ENCODE results near the gene MAFB. TPM values are rescaled to one million over a fixed set of nuclear protein-coding genes. Genes with fewer than 3 reads are reported as not detected.

MAFB gene
- total RNA-seq, 1 experiment from 2014 or later, result 0.88 TPM

DNA sequence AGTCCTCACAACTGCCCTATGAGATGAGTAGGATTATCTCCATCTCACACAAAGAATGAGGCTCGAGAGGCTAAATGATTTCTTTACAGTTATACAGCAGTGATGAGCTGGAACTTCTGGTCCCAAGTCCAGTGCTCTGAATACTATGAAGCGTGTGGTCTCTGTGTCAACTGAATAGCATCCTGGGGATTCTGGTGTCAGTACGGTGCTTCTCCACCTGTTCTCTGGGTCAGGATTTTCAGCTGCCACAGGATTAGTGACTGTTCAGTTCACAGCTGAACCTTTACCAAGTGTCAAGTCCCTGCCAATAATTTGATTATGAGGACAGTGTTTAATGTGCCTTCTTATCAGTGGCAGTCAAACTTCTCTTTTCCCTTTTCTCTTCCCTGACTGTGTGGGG is 5.2 kb upstream of the MAFB start:
- Mint-ChIP-seq H3K27ac (ENCODE audit: unreplicated experiment) (no peak overlapping the region), H3K27me3 (ENCODE audit: insufficient read depth, unreplicated experiment) (peaks cover 39% of the 10 kb centered on the region), H3K36me3 (ENCODE audit: insufficient read depth, unreplicated experiment) (peaks cover 8% of the 10 kb centered on the region), H3K9me3 (ENCODE audit: unreplicated experiment) (no peaks in the 10 kb centered on the region), H3K4me1 (ENCODE audit: low read depth, unreplicated experiment) (no peaks in the 10 kb centered on the region), H3K4me3 (ENCODE audit: unreplicated experiment) (no peak overlapping the region)
- Histone ChIP-seq H3K4me1 (no peaks in the 10 kb centered on the region), H3K27me3 (replicated peaks; ENCODE audit: control insufficient read depth, insufficient read depth, low read length) (peaks cover 7% of the 10 kb centered on the region), H3K36me3 (ENCODE audit: control insufficient read depth, insufficient read depth, low read length) (no peaks in the 10 kb centered on the region), H3K9me3 (no peaks in the 10 kb centered on the region), H3K4me3 (ENCODE audit: low read depth, low read length) (no peak overlapping the region)
- ChIA-PET CTCF (interaction anchor here (1.0 kb wide), 1 partner anchor 269 kb away, joined by 4 read pairs; no protein-coding TSS in a partner anchor), POLR2A (no interaction called here)
- DNase-seq, result no peak
- intact Hi-C loops (cut with micrococcal nuclease; ENCODE audit: unreplicated experiment), result no loop called here
- TF ChIP-seq, protein P1, sequence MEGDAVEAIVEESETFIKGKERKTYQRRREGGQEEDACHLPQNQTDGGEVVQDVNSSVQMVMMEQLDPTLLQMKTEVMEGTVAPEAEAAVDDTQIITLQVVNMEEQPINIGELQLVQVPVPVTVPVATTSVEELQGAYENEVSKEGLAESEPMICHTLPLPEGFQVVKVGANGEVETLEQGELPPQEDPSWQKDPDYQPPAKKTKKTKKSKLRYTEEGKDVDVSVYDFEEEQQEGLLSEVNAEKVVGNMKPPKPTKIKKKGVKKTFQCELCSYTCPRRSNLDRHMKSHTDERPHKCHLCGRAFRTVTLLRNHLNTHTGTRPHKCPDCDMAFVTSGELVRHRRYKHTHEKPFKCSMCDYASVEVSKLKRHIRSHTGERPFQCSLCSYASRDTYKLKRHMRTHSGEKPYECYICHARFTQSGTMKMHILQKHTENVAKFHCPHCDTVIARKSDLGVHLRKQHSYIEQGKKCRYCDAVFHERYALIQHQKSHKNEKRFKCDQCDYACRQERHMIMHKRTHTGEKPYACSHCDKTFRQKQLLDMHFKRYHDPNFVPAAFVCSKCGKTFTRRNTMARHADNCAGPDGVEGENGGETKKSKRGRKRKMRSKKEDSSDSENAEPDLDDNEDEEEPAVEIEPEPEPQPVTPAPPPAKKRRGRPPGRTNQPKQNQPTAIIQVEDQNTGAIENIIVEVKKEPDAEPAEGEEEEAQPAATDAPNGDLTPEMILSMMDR (IDR thresholded peaks at IDR 0.05; ENCODE audit: insufficient read depth in 1 of 2, low read depth in 1 of 2, low read length in 1 of 2, severe bottlenecking in 1 of 2, unreplicated experiment in 1 of 2), result no peak
- no TSS peak for BruUV-seq (replicated peaks)

DNA sequence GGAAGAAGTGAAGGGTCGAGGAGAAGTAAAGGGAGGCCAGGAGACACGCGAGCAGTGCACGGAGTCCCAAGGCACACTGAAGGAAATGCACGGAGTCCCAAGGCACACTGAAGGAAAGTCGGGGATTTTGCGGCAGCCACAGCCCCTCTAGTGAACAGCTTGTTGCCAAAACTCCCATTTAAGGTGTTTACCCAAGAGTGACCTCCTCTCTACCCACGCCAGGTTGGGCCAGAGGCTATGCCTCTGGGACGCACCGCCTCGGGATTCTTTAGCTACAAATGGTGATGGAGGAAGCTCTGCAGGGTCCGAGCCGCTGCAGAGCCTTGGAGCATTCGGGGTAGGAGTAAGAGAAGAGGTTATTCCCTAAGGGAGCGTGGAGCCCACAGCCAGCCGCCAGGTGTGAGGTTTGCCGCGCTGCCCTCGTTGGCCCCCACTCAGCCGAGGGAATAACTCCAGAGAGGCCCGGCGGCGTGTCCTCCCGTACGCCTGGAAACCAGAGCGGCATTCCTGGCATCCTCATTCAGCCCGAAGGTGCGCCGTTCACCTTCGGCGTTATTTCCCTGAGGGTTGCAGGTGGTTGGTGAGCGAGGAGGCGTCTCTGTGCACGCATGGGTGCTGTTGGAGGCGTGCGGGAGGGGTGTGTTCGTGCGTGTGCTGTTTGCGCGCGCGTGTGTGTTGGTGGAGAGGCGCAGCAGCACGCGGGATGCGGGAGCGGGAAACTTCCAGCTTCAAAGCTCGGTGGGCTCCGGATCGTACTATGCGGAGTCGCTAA is 3.4 kb upstream of the MAFB start:
- BruUV-seq (replicated peaks), result no TSS peak
- H3K36me3 ChIP-seq (ENCODE audit: control insufficient read depth, insufficient read depth, low read length), result no peaks in the 10 kb centered on the region
- POLR2A ChIA-PET, result no interaction called here
- H3K9me3 ChIP-seq, result no peaks in the 10 kb centered on the region
- Mint-ChIP-seq H3K36me3 (ENCODE audit: insufficient read depth, unreplicated experiment) (peaks cover 16% of the 10 kb centered on the region), H3K9me3 (ENCODE audit: unreplicated experiment) (no peaks in the 10 kb centered on the region), H3K4me3 (ENCODE audit: unreplicated experiment) (no peak overlapping the region), H3K4me1 (ENCODE audit: low read depth, unreplicated experiment) (no peaks in the 10 kb centered on the region), H3K27me3 (ENCODE audit: insufficient read depth, unreplicated experiment) (peaks cover 36% of the 10 kb centered on the region), H3K27ac (ENCODE audit: unreplicated experiment) (no peak overlapping the region)
- DNase-seq, result no peak
- CTCF ChIA-PET, result interaction anchor here (0.8 to 1.4 kb wide), 3 partner anchors 13 to 533 kb away, joined by 3 to 6 read pairs (median 3); no protein-coding TSS in a partner anchor
- no peak overlapping the region for H3K4me3 ChIP-seq (ENCODE audit: low read depth, low read length)
- peaks cover 12% of the 10 kb centered on the region for H3K27me3 ChIP-seq (replicated peaks; ENCODE audit: control insufficient read depth, insufficient read depth, low read length)
- TF ChIP-seq, protein P1 (IDR thresholded peaks at IDR 0.05; ENCODE audit: insufficient read depth in 1 of 2, low read depth in 1 of 2, low read length in 1 of 2, severe bottlenecking in 1 of 2, unreplicated experiment in 1 of 2), result no peak
- intact Hi-C loops (cut with micrococcal nuclease; ENCODE audit: unreplicated experiment), result no loop called here
- peaks cover 12% of the 10 kb centered on the region for H3K4me1 ChIP-seq

DNA sequence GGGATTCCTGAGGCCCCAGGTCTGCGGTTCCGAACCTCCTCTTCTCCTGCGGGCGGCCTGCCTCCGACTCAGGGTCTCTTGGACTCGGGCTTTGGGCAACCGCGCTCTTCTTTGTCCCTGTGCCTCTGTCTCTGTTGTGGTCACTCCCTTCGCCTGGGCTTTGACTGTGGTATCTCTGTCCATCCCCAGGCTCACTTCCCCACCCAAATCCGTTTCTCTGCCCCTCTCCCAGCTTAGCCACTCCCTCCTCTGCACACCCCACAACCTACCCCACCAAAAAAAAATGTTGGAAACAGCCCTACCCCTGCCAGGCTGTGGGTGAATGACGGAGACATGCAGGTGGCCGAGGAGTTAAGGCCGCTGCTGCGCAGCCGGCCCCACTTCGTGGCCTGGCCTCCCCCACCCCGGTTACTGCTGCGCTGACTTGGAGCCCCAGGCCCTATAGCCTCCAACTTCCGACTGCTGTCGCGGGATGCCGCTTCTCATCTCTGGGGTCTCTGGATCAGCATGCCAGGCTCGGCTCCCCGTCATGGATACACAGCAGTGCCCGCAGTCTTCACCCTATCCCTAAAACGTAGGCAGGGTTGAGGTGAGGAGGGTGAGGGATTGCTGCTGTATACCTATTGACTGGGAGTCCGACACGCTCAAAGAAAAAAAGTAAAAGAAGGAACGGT is 2.7 kb upstream of the MAFB start:
- BruUV-seq (replicated peaks), result no TSS peak
- no peaks in the 10 kb centered on the region for H3K9me3 Mint-ChIP-seq (ENCODE audit: unreplicated experiment)
- DNase-seq, result no peak
- peaks cover 42% of the 10 kb centered on the region for H3K27me3 Mint-ChIP-seq (ENCODE audit: insufficient read depth, unreplicated experiment)
- no peak overlapping the region for H3K27ac Mint-ChIP-seq (ENCODE audit: unreplicated experiment)
- Histone ChIP-seq H3K4me1 (peaks cover 14% of the 10 kb centered on the region), H3K36me3 (ENCODE audit: control insufficient read depth, insufficient read depth, low read length) (no peaks in the 10 kb centered on the region), H3K4me3 (ENCODE audit: low read depth, low read length) (no peak overlapping the region), H3K9me3 (no peaks in the 10 kb centered on the region), H3K27me3 (replicated peaks; ENCODE audit: control insufficient read depth, insufficient read depth, low read length) (peaks cover 12% of the 10 kb centered on the region)
- ChIA-PET CTCF (interaction anchor here (1.4 kb wide), 1 partner anchor 16 kb away, joined by 6 read pairs; no protein-coding TSS in a partner anchor), POLR2A (no interaction called here)
- intact Hi-C loops (cut with micrococcal nuclease; ENCODE audit: unreplicated experiment), result no loop called here
- peaks cover 16% of the 10 kb centered on the region for H3K36me3 Mint-ChIP-seq (ENCODE audit: insufficient read depth, unreplicated experiment)
- no peaks in the 10 kb centered on the region for H3K4me1 Mint-ChIP-seq (ENCODE audit: low read depth, unreplicated experiment)
- H3K4me3 Mint-ChIP-seq (ENCODE audit: unreplicated experiment), result no peak overlapping the region
- TF ChIP-seq, protein P1 (IDR thresholded peaks at IDR 0.05; ENCODE audit: insufficient read depth in 1 of 2, low read depth in 1 of 2, low read length in 1 of 2, severe bottlenecking in 1 of 2, unreplicated experiment in 1 of 2), result no peak

Measured in Caco-2 (cell line).